MCF 10A (cell line): Measurements from ENCODE around the gene LRRC2. TPM values are rescaled to one million over a fixed set of nuclear protein-coding genes. Genes with fewer than 3 reads are reported as not detected.

Experiments
- BruUV-seq: library from RNA; stranded (reverse); fragments of 400-500 nt; replicated peaks from 2 replicates; lab custom pipeline; 2021; lab: Mats Ljungman, UMichigan
- CTCF ChIA-PET: fragments of 300-600 bp; sonication (Branson Sonifier 250); formaldehyde crosslinking; extraction: SDS; loops from one replicate; lab custom pipeline; 2021; ENCODE audit warnings: antibody characterized with exemption, inconsistent platforms; lab: Yijun Ruan, JAX
- POLR2A ChIA-PET: fragments of 300-600, 350-650 bp; sonication (Branson Sonifier 250); formaldehyde crosslinking; extraction: SDS; loops from one replicate; lab custom pipeline; 2020; ENCODE audit warnings: antibody characterized with exemption, inconsistent platforms; lab: Yijun Ruan, JAX
- DNase-seq: peaks from one replicate; pipeline ENCODE4 v3.0.0-alpha.2; 2018; ENCODE audit not compliant: unreplicated experiment
- H3K27ac Mint-ChIP-seq: one replicate; pipeline ENCODE4 v1.8.0; 2022; ENCODE audit warnings: mild to moderate bottlenecking, low read depth, mixed read lengths; ENCODE audit not compliant: unreplicated experiment
- H3K27me3 Mint-ChIP-seq: one replicate; pipeline ENCODE4 v1.8.0; 2022; ENCODE audit warnings: mixed read lengths; ENCODE audit not compliant: insufficient read depth, unreplicated experiment
- H3K36me3 Mint-ChIP-seq: one replicate; pipeline ENCODE4 v1.8.0; 2022; ENCODE audit warnings: mild to moderate bottlenecking, moderate library complexity, mixed read lengths; ENCODE audit not compliant: insufficient read depth, unreplicated experiment
- H3K4me1 Mint-ChIP-seq: one replicate; pipeline ENCODE4 v1.8.0; 2022; ENCODE audit warnings: mixed read lengths; ENCODE audit not compliant: insufficient read depth, unreplicated experiment
- H3K4me3 Mint-ChIP-seq: one replicate; pipeline ENCODE4 v1.8.0; 2022; ENCODE audit warnings: mild to moderate bottlenecking, moderate library complexity, mixed read lengths; ENCODE audit not compliant: unreplicated experiment
- H3K9me3 Mint-ChIP-seq: one replicate; pipeline ENCODE4 v1.8.0; 2022; ENCODE audit warnings: mixed read lengths; ENCODE audit not compliant: unreplicated experiment
- intact Hi-C: fragments of 100-400 bp; cut with micrococcal nuclease; formaldehyde crosslinking; loops from 2 replicates; pipeline ENCODE4 v1.14.1; 2022
- total RNA-seq: library from RNA; stranded (reverse); gene quantifications from 2 replicates; pipeline ENCODE4 v1.2.3, GENCODE V29; 2022
- TF ChIP-seq, protein P1 (sequence below): fragments of 200-600 bp; IDR thresholded peaks from one replicate; pipeline ENCODE4 v1.8.0; 2022; ENCODE audit warnings: antibody characterized with exemption, mild to moderate bottlenecking; ENCODE audit not compliant: unreplicated experiment

Gene LRRC2
- total RNA-seq, 1 experiment from 2014 or later: not detected

DNA sequence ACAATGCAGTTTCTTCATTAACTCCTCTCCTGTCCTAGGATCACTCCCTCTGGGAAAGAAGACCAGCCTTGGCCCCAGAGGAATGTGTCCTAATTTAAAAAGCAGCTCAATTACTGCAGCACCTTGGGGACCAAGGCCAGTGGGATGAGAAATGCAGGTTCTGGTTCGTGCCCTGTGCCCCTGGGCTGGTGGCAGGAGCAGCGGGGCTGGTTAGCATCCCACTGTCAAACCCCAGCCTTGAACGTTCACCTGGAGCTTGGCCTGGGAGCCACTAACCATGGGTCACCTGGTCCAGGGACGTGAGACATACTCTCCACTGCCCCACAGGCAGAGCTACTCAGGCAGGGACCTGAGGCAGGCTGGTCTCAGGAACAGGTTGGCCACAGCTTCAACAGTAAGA is 76.7 kb downstream of the LRRC2 start:
- TF ChIP-seq, protein P1, sequence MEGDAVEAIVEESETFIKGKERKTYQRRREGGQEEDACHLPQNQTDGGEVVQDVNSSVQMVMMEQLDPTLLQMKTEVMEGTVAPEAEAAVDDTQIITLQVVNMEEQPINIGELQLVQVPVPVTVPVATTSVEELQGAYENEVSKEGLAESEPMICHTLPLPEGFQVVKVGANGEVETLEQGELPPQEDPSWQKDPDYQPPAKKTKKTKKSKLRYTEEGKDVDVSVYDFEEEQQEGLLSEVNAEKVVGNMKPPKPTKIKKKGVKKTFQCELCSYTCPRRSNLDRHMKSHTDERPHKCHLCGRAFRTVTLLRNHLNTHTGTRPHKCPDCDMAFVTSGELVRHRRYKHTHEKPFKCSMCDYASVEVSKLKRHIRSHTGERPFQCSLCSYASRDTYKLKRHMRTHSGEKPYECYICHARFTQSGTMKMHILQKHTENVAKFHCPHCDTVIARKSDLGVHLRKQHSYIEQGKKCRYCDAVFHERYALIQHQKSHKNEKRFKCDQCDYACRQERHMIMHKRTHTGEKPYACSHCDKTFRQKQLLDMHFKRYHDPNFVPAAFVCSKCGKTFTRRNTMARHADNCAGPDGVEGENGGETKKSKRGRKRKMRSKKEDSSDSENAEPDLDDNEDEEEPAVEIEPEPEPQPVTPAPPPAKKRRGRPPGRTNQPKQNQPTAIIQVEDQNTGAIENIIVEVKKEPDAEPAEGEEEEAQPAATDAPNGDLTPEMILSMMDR: no peak
- POLR2A ChIA-PET: interaction anchor here (1.2 to 1.9 kb wide), 3 partner anchors 69 to 201 kb away, joined by 3 to 12 read pairs (median 10); no protein-coding TSS in a partner anchor
- Mint-ChIP-seq H3K4me3 (no peak overlapping the region), H3K36me3 (no peaks in the 10 kb centered on the region), H3K27me3 (no peaks in the 10 kb centered on the region), H3K27ac (no peak overlapping the region), H3K4me1 (peaks cover 19% of the 10 kb centered on the region), H3K9me3 (no peaks in the 10 kb centered on the region)
- CTCF ChIA-PET: interaction anchor here (0.5 to 4.2 kb wide), 41 partner anchors 10 to 420 kb away, joined by 3 to 71 read pairs (median 6); partner anchors contain the start of gene RTP3
- no peak for DNase-seq
- BruUV-seq: no TSS peak
- intact Hi-C loops: no loop called here

- no peak overlapping the region for H3K4me3 Mint-ChIP-seq
- H3K27me3 Mint-ChIP-seq: no peaks in the 10 kb centered on the region
- TF ChIP-seq, protein P1: peak; percentile 99
- no peaks in the 10 kb centered on the region for H3K9me3 Mint-ChIP-seq
- no TSS peak for BruUV-seq
- ChIA-PET POLR2A (interaction anchor here (0.6 to 1.9 kb wide), 8 partner anchors 28 to 486 kb away, joined by 3 to 12 read pairs (median 4); partner anchors contain the start of gene ALS2CL), CTCF (interaction anchor here (0.5 to 4.2 kb wide), 59 partner anchors 8 to 462 kb away, joined by 3 to 71 read pairs (median 4); partner anchors contain the start of genes RTP3 and XCR1)
- peaks cover 19% of the 10 kb centered on the region for H3K4me1 Mint-ChIP-seq
- DNase-seq: peak; percentile 91
- no peaks in the 10 kb centered on the region for H3K36me3 Mint-ChIP-seq
- intact Hi-C loops: loop anchor here (1.0 kb wide), 3 partner anchors 69 to 204 kb away; partner anchors contain the start of gene ALS2CL
- no peak overlapping the region for H3K27ac Mint-ChIP-seq
Observed at GRCh38 chr3:46488735-46489361, 77.3 kb downstream of the LRRC2 start.

- Mint-ChIP-seq H3K27ac (no peak overlapping the region), H3K4me1 (peaks cover 29% of the 10 kb centered on the region), H3K27me3 (no peaks in the 10 kb centered on the region), H3K36me3 (no peaks in the 10 kb centered on the region), H3K4me3 (no peak overlapping the region), H3K9me3 (no peaks in the 10 kb centered on the region)
- no peak for DNase-seq
- POLR2A ChIA-PET: no interaction called here
- no TSS peak for BruUV-seq
- CTCF ChIA-PET: interaction anchor here (0.6 to 0.7 kb wide), 2 partner anchors 243 to 489 kb away, joined by 3 read pairs; no protein-coding TSS in a partner anchor
- TF ChIP-seq, protein P1: no peak
- intact Hi-C loops: no loop called here
Observed at GRCh38 chr3:46485779-46486175, 80.3 kb downstream of the LRRC2 start.

GRCh38 chr3:46484911-46485778 is 81.0 kb downstream of the LRRC2 start:
- no peak for DNase-seq
- H3K27me3 Mint-ChIP-seq: no peaks in the 10 kb centered on the region
- H3K27ac Mint-ChIP-seq: no peak overlapping the region
- CTCF ChIA-PET: interaction anchor here (0.7 to 1.2 kb wide), 2 partner anchors 72 to 348 kb away, joined by 3 to 4 read pairs; no protein-coding TSS in a partner anchor
- no peak overlapping the region for H3K4me3 Mint-ChIP-seq
- no peaks in the 10 kb centered on the region for H3K9me3 Mint-ChIP-seq
- TF ChIP-seq, protein P1: no peak
- BruUV-seq: no TSS peak
- no peaks in the 10 kb centered on the region for H3K36me3 Mint-ChIP-seq
- POLR2A ChIA-PET: no interaction called here
- intact Hi-C loops: no loop called here
- peaks cover 24% of the 10 kb centered on the region for H3K4me1 Mint-ChIP-seq
